ENCODE data around the gene GALNT10. TPM values are rescaled to one million over a fixed set of nuclear protein-coding genes. Genes with fewer than 3 reads are reported as not detected.

Gene GALNT10
- total RNA-seq, 1 donor from 2014 or later: 10.2 TPM

DNA sequence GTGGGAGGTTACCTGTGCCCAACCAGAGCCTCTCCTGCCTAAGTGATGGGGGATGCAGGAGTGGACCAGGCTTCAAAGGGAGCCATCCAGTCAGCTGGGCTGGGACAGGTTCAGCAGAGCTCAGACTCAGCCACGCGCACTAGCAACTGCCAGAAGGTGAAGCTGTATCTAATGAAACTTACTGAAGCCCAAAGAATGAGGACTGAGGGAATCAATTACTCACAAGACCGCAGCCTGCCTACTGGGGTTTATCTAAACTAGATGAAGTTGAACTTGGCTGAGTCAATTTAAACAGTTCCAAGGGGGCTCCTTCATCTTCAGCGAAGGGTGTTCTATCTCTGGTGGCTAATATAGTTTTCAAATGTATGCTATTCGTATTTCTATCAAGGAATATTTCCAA is 276.1 kb downstream of the GALNT10 start:
- DNase-seq (ENCODE audit: low spot score): no peak
- Mint-ChIP-seq H3K4me1 (no peaks in the 10 kb centered on the region), H3K27me3 (ENCODE audit: insufficient read depth, low read depth) (peaks cover 42% of the 10 kb centered on the region)

DNA sequence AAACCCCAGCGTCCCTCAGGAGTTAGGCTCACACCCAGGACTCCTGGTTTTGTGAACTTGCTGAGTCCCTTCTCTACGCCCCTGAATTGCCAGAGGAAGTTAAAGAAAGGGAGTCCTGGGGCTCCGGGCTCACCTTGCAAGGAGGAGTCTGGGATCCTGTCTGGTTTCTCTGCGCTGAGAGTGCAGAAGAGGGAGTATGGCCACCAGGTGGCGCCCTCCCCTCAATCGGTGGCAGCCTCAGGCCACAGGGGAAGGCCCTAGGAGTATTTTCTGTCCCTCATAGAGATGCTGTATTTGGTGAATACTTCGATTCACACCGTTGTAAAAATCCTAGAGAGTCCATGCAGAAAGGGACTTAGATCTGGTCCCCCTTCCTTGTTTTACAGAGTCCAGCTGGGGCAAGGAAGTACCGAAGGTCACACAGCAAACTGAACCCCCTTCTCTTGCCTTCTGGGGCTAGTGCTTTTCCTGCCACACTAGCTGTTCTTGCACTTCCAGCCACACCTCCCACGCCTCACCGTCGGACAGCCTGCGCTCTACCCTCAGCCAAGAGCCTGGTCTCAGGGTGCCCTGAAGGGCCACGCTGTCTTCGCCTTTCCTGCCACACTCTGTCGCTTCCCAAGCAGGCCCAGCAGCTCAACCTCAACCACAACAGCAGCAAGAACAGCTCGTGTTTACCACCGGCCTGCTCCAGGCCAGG is 277.3 kb downstream of the GALNT10 start:
- Histone ChIP-seq H2AFZ (replicated peaks) (no peak overlapping the region), H3K9me3 (ENCODE audit: low read depth) (no peaks in the 10 kb centered on the region), H3K4me1 (no peaks in the 10 kb centered on the region), H3K9ac (no peak overlapping the region), H3F3A (ENCODE audit: low read depth) (no peaks in the 10 kb centered on the region), H3K27me3 (peaks cover 82% of the 10 kb centered on the region), H3K4me2 (no peak overlapping the region), H4K20me1 (ENCODE audit: low read depth) (peaks cover 20% of the 10 kb centered on the region), H3K79me2 (ENCODE audit: low read depth) (no peaks in the 10 kb centered on the region), H3K36me3 (no peaks in the 10 kb centered on the region), H3K27ac (no peak overlapping the region), H3K4me3 (no peak overlapping the region)
- no peaks in the 10 kb centered on the region for H3K4me1 Mint-ChIP-seq
- TF ChIP-seq EZH2 (IDR thresholded peaks at IDR 0.05): no peak
- peak; percentile 95 for TF ChIP-seq CTCF (IDR thresholded peaks at IDR 0.05)
- TF ChIP-seq EZH2phosphoT487 (IDR thresholded peaks at IDR 0.05): peak; percentile 19
- no peaks in the 10 kb centered on the region for H3K36me3 Mint-ChIP-seq
- peaks cover 52% of the 10 kb centered on the region for H3K27me3 Mint-ChIP-seq (ENCODE audit: insufficient read depth, low read depth)
- no peaks in the 10 kb centered on the region for H3K9me3 Mint-ChIP-seq
- H3K27ac Mint-ChIP-seq: no peak overlapping the region
- H3K4me3 Mint-ChIP-seq: no peak overlapping the region
- DNase-seq (ENCODE audit: low spot score): peak; percentile 88

More for the DNA sequence above, 276.1 kb downstream of the GALNT10 start:
- H3K9me3 Mint-ChIP-seq: no peaks in the 10 kb centered on the region
- TF ChIP-seq EZH2phosphoT487 (IDR thresholded peaks at IDR 0.05): no peak
- TF ChIP-seq EZH2 (IDR thresholded peaks at IDR 0.05): no peak
- no peak for TF ChIP-seq CTCF (IDR thresholded peaks at IDR 0.05)
- no peaks in the 10 kb centered on the region for H3F3A ChIP-seq (ENCODE audit: low read depth)
- no peaks in the 10 kb centered on the region for H3K36me3 Mint-ChIP-seq
- H3K27ac ChIP-seq: no peak overlapping the region
- H3K4me2 ChIP-seq: no peak overlapping the region
- no peak overlapping the region for H3K27ac Mint-ChIP-seq
- no peaks in the 10 kb centered on the region for H3K9me3 ChIP-seq (ENCODE audit: low read depth)
- no peak overlapping the region for H2AFZ ChIP-seq (replicated peaks)
- H3K79me2 ChIP-seq (ENCODE audit: low read depth): no peaks in the 10 kb centered on the region
- H3K9ac ChIP-seq: no peak overlapping the region
- H3K36me3 ChIP-seq: no peaks in the 10 kb centered on the region
- H3K4me3 ChIP-seq: no peak overlapping the region
- peaks cover 12% of the 10 kb centered on the region for H4K20me1 ChIP-seq (ENCODE audit: low read depth)
- H3K4me3 Mint-ChIP-seq: no peak overlapping the region
- H3K4me1 ChIP-seq: no peaks in the 10 kb centered on the region
- peaks cover 71% of the 10 kb centered on the region for H3K27me3 ChIP-seq

DNA sequence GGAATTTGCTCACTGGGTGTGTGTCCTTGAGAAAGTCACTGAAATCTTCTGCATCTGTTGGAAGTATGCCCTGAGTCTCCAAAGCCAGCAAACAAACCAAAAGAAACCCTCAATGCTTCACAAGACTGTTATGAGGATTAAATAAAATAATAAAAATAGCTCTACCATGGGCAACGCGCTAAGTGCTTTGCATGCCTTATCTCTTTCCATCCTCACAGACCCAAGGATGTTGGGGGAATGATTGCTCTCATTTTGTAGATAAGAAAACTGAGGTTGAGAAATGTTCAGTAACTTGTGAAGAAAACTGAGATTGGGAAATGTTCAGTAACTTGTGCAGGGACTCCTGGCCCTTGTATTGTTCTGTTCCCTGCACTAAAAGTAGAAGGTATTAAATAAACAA is 279.6 kb downstream of the GALNT10 start:
- DNase-seq (ENCODE audit: low spot score): no peak
- Histone ChIP-seq H3K4me3 (no peak overlapping the region), H3K4me1 (peaks cover under 1% of the 10 kb centered on the region), H3K27ac (no peak overlapping the region), H3K79me2 (ENCODE audit: low read depth) (no peaks in the 10 kb centered on the region), H4K20me1 (ENCODE audit: low read depth) (peaks cover 43% of the 10 kb centered on the region), H3K4me2 (no peak overlapping the region), H3K9me3 (ENCODE audit: low read depth) (no peaks in the 10 kb centered on the region), H3K36me3 (no peaks in the 10 kb centered on the region), H3K9ac (no peak overlapping the region), H3F3A (ENCODE audit: low read depth) (peaks cover 2% of the 10 kb centered on the region), H3K27me3 (peaks cover 99% of the 10 kb centered on the region), H2AFZ (replicated peaks) (no peak overlapping the region)
- TF ChIP-seq EZH2 (IDR thresholded peaks at IDR 0.05) (no peak), EZH2phosphoT487 (IDR thresholded peaks at IDR 0.05) (no peak), CTCF (IDR thresholded peaks at IDR 0.05) (no peak)
- Mint-ChIP-seq H3K4me1 (peaks cover 8% of the 10 kb centered on the region), H3K4me3 (no peak overlapping the region), H3K27ac (no peak overlapping the region), H3K27me3 (ENCODE audit: insufficient read depth, low read depth) (peaks cover 76% of the 10 kb centered on the region), H3K36me3 (no peaks in the 10 kb centered on the region), H3K9me3 (peaks cover 2% of the 10 kb centered on the region)

MicroRNA genes within 50 kb of the gene (microRNA counts, 767-probe panel; counts per million panel counts)
- 460 counts per million, percentile 90 among the panel's probes with 10 or more counts for microRNA hsa-miR-1294

Small RNA genes lying within 50 kb of the gene (microRNA-seq; reads per million reads assigned to microRNA genes)
- gene MIR1294: 4.9 reads per million, percentile 25 among the genes with 10 or more reads in this experiment

Small RNA genes lying within 50 kb of the gene (small RNA-seq; reads per million reads assigned to genes)
- gene MIR1294 (not detected), gene RN7SL655P (0.09 reads per million)

Other genes with a start within 250 kb of the GALNT10 start
- 13.2 and 19.9 TPM in 2 replicates for gene FAM114A2, start 151.8 kb upstream of the GALNT10 start, total RNA-seq (ENCODE audit: low replicate concordance)
- 63.6 and 89.7 TPM in 2 replicates for gene MFAP3, start 151.8 kb upstream of the GALNT10 start, total RNA-seq (ENCODE audit: low replicate concordance)